ENCODE measurements around the gene GFY.

Gene GFY

DNA sequence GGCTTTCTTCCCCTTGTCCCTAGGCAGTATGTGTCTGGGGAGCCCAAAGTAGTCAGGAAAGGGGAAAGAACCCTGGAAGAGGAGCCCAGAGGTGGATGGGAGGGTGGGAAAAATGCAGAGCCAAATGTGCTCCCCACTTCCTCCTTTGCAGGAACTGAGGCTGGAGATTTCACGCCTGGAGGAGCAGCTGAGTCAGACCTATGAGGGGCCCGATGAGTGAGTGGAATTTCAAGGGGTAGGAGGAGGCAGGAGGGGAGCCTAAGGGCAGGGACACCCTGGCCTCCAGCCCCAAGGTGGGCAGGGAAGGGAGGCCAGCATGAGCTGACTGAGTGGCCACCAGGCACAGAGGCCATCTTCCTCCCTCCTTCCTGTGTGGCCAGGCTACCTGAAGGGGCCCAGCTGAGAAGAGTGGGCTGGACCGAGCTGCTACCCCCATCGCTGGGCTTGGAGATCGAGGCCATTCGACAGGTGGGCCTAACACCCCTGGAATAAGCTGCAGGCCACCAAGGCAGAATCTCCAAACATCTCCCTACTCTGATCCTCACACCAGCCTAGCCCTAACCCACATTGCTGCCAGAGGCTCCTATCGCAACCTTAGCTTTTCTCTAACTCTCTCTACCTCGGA lies 16.3 kb upstream of the GFY start:
- DNase-seq (ENCODE audit: low read depth), result no peak

DNA sequence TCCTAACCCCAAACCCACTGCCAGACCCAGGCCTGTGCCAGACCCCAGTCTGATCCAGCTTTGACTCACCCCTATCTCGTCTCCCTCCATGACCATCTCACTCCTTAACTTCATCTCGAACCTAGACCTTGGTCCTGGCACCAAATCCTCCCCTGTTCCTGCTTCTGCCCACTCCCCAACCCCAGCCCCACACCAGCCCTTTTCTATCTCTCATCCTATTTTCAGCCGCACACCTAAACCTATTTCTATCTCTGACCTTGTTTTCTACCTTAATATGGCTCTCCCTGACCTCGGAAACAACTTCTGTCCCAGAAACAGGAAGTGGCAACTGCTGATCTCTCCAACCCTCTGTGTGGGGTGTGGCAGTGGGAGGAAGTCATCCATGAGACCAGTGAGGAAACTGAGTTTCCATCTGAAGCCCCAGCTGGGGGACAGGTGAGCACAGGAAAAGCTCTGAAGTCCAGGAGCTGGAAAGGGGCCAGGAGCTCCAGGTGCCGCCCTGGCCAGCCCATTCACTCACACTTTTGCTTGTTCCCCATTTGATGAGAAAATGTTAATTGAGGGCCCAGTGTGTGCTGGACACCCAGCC lies 15.7 kb upstream of the GFY start:
- DNase-seq (ENCODE audit: low read depth), result no peak

- DNase-seq (ENCODE audit: low read depth), result no peak
Observed at GRCh38 chr19:49411681-49412326, 13.4 kb upstream of the GFY start.

GRCh38 chr19:49413348-49413747 lies 11.8 kb upstream of the GFY start:
- DNase-seq (ENCODE audit: low read depth), result no peak

- DNase-seq (ENCODE audit: low read depth), result no peak
Observed at GRCh38 chr19:49414256-49414655, 10.9 kb upstream of the GFY start.

- DNase-seq (ENCODE audit: low read depth), result no peak
Observed at GRCh38 chr19:49415102-49415809, 9.9 kb upstream of the GFY start.

- DNase-seq (ENCODE audit: low read depth), result no peak
Observed at GRCh38 chr19:49415810-49416200, 9.4 kb upstream of the GFY start.

DNA sequence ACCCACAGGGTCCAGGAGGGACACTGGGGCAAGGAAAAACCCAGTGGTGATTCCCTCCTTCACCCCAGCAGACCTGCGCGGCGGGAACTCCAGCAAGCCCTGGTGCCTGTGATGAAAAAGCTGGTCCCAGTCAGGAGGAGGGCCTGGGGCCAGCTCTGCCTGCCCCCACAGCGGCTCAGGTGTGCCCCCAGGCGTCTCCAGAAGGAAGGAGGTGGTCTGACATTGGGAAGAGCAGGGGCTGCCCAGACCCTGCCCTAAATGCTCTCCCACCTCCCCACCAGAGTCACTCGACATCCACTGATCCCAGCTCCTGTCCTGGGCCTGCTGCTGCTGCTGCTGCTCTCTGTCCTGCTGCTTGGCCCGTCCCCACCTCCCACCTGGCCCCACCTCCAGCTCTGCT lies 8.1 kb upstream of the GFY start:
- no peak for DNase-seq (ENCODE audit: low read depth)

DNA sequence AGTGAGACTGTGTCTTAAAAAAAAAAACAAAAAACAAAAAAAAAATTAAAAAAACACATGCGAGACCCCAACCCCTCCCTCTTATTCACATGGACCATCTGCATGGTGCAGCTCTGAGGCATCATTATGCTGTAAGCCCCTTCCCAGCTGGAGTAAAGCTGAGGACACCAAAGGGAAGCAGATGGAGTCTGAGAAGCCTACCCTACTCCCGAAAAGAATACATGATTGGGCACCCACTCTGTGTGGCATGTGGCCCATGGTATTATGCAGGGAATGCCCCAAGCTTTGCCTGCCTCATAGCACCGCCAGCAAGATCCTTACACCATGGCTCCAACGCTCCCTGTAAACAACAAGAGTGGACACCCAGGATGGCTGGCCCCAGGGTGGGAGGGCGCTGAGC lies 6.7 kb upstream of the GFY start:
- DNase-seq (ENCODE audit: low read depth), result no peak

DNA sequence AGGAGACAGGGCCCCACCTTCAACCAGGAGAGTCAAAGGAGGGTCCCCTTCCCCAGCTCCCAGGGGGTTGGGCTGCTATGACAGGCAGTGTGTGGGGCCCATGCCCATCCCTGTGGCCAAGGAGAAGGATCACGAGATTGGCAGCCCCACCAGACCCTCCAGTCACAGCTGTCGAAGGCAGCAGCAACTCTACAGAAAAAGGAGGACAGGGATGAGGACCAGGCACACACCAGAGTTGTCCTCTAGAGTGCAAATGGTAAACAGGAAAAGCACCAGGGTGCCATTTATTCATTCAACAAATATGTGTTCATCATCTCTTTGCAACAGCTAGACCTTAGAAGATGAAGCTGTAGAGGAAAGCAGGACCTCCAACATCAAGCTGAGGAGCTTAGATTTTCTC lies 6.0 kb upstream of the GFY start:
- DNase-seq (ENCODE audit: low read depth), result no peak

DNA sequence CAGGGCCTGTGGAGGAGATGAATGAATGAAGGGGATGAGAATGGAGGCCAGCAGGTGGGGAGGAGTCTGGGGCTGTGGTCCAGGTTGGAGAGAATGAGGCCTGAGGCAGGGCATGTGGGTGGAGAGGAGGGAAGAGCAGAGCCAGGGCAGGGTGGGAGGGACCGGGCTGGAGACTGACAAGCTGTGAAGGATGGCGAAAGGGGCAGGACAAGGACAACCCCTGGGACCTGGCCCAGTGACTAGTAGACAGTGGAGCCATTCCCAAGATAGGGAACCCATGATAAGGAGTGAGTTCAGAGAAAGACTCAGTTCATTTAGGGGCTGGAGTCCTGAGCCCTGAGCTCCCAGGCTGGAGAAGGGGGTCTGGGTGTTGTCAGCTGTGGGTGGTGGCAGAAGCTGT lies 5.0 kb upstream of the GFY start:
- DNase-seq (ENCODE audit: low read depth), result no peak

DNA sequence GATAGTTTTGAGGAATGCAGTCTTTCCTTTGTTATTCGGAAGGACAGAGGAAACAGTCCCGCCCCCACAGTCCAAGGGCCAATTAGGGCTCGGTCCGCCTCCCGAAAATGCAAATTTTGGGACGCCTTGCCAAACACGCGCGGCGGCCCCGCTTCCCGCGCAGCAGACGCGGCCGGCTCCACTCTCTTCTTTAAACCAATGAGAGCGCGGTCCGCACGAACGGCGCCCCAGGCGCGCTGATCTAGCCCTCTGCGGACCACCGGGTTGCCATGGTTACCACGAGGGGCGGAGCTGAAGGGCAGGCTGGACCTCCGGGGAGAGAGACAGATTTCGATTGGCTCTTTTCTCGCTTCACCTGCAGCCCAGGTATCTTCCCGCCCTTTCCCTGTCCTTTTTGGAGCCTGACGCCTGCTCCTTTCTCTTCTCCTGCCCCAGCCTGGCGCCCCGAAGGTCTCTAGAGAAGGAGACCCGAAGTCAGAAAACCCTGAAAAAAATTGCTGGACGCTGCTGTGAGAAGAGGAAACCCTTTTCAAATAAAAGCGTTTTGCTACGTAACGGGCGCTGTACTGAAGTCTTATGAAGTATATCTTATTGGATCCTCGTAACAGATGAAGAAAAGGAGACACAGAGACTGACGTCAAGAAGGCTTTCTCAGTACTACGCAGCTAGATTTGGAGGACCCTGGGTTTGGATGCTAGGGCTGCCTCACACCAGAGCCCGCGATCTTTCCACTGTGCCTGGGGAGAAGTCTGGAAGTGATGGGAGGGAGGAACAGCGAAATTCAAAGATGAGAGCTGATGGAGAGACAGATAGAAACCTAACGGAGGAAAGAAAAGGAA lies 3.9 kb upstream of the GFY start:
- DNase-seq (ENCODE audit: low read depth), result no peak

GRCh38 chr19:49421878-49422202 lies 3.3 kb upstream of the GFY start:
- no peak for DNase-seq (ENCODE audit: low read depth)

GRCh38 chr19:49422407-49423070 lies 2.6 kb upstream of the GFY start:
- DNase-seq (ENCODE audit: low read depth), result no peak

DNA sequence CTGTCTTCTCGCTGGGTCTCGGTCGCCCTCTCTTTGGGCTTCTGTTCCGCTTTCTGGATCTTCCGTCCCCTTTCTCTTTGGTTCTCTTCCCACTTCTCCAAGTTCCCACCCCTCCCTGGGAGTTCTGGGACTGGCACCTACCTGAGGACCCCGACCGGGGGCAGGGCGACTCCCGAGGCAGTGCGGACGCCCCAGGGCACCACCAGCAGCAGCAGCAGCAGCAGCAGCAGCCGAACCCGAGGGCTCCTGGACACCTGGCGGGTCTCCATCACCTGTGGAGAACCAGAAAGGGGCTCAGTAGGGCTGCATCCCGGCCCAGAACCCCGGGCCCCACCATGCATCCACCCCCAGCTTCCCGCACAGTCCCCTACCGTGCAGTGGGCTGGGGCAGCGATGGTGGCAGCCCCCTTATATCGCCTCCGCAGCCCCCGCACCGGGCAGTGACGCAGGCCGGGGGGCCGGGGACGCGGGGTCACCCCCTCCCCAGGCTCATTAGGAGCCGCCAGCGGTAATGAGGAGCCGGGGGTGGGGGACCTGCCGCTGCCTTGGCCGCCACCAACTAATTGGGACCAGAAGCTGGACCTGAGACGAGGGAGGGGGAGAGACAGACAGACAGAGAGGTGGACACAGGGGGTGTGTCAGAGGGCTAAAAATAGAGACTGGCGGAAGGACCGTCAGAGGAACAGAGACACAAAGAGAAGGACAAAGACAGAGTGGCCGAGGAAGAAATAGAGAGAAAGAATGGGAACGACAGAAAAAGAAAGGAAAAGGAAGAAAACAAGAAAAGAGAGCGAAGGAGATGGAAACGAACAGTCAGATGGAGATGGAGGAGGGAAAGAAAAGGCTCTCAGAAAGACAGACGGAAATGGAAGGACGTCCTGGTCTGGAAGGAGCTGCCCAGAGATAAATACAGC lies 1.9 kb upstream of the GFY start, which contains the start of gene PTH2:
TSS of gene PTH2 (minus strand) at position 371 of the 914 bp plus-strand sequence. CDS start at position 269, 102 bp downstream.
- no peak for DNase-seq (ENCODE audit: low read depth)

- DNase-seq (ENCODE audit: low read depth), result no peak
Observed at GRCh38 chr19:49423985-49424303, 1.2 kb upstream of the GFY start.

GRCh38 chr19:49425922-49426592 lies 869 bp downstream of the GFY start:
- no peak for DNase-seq (ENCODE audit: low read depth)

DNA sequence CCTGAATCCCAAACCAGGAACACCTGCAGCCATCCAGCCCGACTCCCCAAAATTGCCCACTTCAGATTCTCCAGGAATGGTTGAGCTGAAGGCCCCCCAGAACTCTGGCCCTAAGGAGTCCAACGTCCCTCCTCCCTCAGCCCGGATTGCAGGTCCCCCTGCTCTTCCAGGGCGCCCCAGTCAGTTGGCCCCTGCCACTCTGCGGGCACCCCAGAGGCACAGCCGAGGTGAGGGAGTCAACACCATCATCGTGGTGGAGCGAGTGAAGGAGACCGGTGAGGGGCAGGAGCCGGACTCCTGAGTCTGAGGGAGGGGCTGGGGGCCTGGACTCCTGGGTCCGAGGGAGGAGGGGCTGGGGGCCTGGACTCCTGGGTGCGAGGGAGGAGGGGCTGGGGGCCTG lies 2.2 kb downstream of the GFY start:
- no peak for DNase-seq (ENCODE audit: low read depth)

GRCh38 chr19:49427855-49428546 lies 2.8 kb downstream of the GFY start:
- no peak for DNase-seq (ENCODE audit: low read depth)
